Hematopoietic multipotent progenitor cell treated with erythropoietin and hydrocortisone succinate and interleukin-3 and kit ligand, for 6 days (in vitro differentiated cells): ENCODE data around the gene C15orf61.

Source experiments
- DNase-seq: peaks from one replicate; pipeline ENCODE4 v3.0.0-alpha.2; 2015

Gene C15orf61

GRCh38 chr15:67551207-67551743 lies 30.3 kb downstream of the C15orf61 start:
- no peak for DNase-seq

- no peak for DNase-seq
Measured at GRCh38 chr15:67554580-67554979, 33.6 kb downstream of the C15orf61 start.

GRCh38 chr15:67556976-67557570 lies 36.1 kb downstream of the C15orf61 start:
- DNase-seq = peak; percentile 35

GRCh38 chr15:67558502-67558901 lies 37.6 kb downstream of the C15orf61 start:
- no peak for DNase-seq

- no peak for DNase-seq
Measured at GRCh38 chr15:67559158-67559557, 38.2 kb downstream of the C15orf61 start.

GRCh38 chr15:67559576-67559975 lies 38.6 kb downstream of the C15orf61 start:
- no peak for DNase-seq

- no peak for DNase-seq
Measured at GRCh38 chr15:67560320-67560719, 39.4 kb downstream of the C15orf61 start.

GRCh38 chr15:67563092-67563491 lies 42.2 kb downstream of the C15orf61 start:
- no peak for DNase-seq

- no peak for DNase-seq
Measured at GRCh38 chr15:67564021-67564967, 43.4 kb downstream of the C15orf61 start.

- DNase-seq = peak; percentile 33
Measured at GRCh38 chr15:67564968-67565345, 44.0 kb downstream of the C15orf61 start.

- DNase-seq = no peak
Measured at GRCh38 chr15:67569668-67570067, 48.7 kb downstream of the C15orf61 start.

- DNase-seq = no peak
Measured at GRCh38 chr15:67570875-67571647, 50.1 kb downstream of the C15orf61 start.

GRCh38 chr15:67571648-67572415 lies 50.9 kb downstream of the C15orf61 start:
- no peak for DNase-seq

GRCh38 chr15:67573194-67573593 lies 52.3 kb downstream of the C15orf61 start:
- peak; percentile 8 for DNase-seq

GRCh38 chr15:67575039-67575502 lies 54.1 kb downstream of the C15orf61 start:
- DNase-seq = no peak

GRCh38 chr15:67578020-67578600 lies 57.2 kb downstream of the C15orf61 start:
- DNase-seq = no peak

- DNase-seq = no peak
Measured at GRCh38 chr15:67579164-67579563, 58.2 kb downstream of the C15orf61 start.
